IMR-90 (cell line): ENCODE measurements around the gene GRAMD1B. TPM values are rescaled to one million over a fixed set of nuclear protein-coding genes. Genes with fewer than 3 reads are reported as not detected.

Source experiments
- ATAC-seq: fragments of 200-7000 bp; cut with Tn5 transposase; 2 replicates; pipeline ENCODE4 v1.9.1; 2020; ENCODE audit warnings: low read depth, mild to moderate bottlenecking, moderate library complexity
- BruUV-seq: library from RNA; stranded (reverse); fragments of 400-500 nt; replicated peaks from 2 replicates; lab custom pipeline; 2021; lab: Mats Ljungman, UMichigan
- CTCF ChIA-PET: fragments of 300-600 bp; formaldehyde crosslinking; extraction: SDS; loops from one replicate; lab custom pipeline; 2021; ENCODE audit warnings: antibody characterized with exemption; lab: Yijun Ruan, JAX
- POLR2A ChIA-PET: fragments of 300-600 bp; sonication (Branson Sonifier 250); formaldehyde crosslinking; loops from one replicate; lab custom pipeline; 2022; ENCODE audit warnings: antibody characterized with exemption; ENCODE audit not compliant: unreplicated experiment; lab: Charles Lee
- DNase-seq: peaks from one replicate; pipeline ENCODE4 v3.0.0; 2013
- H2AFZ ChIP-seq: replicated peaks from 2 replicates; pipeline ENCODE3; 2013; ENCODE audit warnings: low read length, mild to moderate bottlenecking; ENCODE audit not compliant: poor library complexity
- H2AK5ac ChIP-seq: 2 replicates; pipeline ENCODE4 v1.6.1; 2013; ENCODE audit warnings: low read depth, low read length, inconsistent platforms
- H2AK9ac ChIP-seq: replicated peaks from 2 replicates; pipeline ENCODE3; 2013; ENCODE audit warnings: mild to moderate bottlenecking, low read depth, low read length, moderate library complexity; ENCODE audit not compliant: poor library complexity
- H2BK120ac ChIP-seq: 2 replicates; pipeline ENCODE4 v1.6.1; 2013; ENCODE audit warnings: low read depth, low read length, inconsistent platforms
- H2BK15ac ChIP-seq: 3 replicates; pipeline ENCODE4 v1.6.1; 2013; ENCODE audit warnings: low read depth, low read length, inconsistent platforms
- H2BK20ac ChIP-seq: 2 replicates; pipeline ENCODE4 v1.6.1; 2013; ENCODE audit warnings: low read depth, mild to moderate bottlenecking, inconsistent platforms, low read length, moderate library complexity
- H2BK5ac ChIP-seq: 2 replicates; pipeline ENCODE4 v1.6.1; 2013; ENCODE audit warnings: mild to moderate bottlenecking, low read depth, low read length, inconsistent platforms; ENCODE audit not compliant: poor library complexity, severe bottlenecking
- H3K14ac ChIP-seq: replicated peaks from 2 replicates; pipeline ENCODE4 v1.6.1; 2013; ENCODE audit warnings: low read depth, low read length, inconsistent platforms
- H3K18ac ChIP-seq: 2 replicates; pipeline ENCODE4 v1.6.1; 2013; ENCODE audit warnings: low read depth, low read length, control low read depth
- H3K23ac ChIP-seq: 2 replicates; pipeline ENCODE4 v1.6.1; 2013; ENCODE audit warnings: low read depth, low read length, inconsistent platforms
- H3K27ac ChIP-seq: 2 replicates; pipeline ENCODE4 v1.5.1; 2013; ENCODE audit warnings: mild to moderate bottlenecking, control low read depth, low read length; ENCODE audit not compliant: insufficient read depth
- H3K27me3 ChIP-seq: 2 replicates; pipeline ENCODE4 v1.6.1; 2013; ENCODE audit warnings: low read length; ENCODE audit not compliant: control insufficient read depth, insufficient read depth
- H3K36me3 ChIP-seq: 2 replicates; pipeline ENCODE4 v1.6.1; 2013; ENCODE audit warnings: low read length, mixed read lengths; ENCODE audit not compliant: control insufficient read depth, insufficient read depth
- H3K4ac ChIP-seq: 2 replicates; pipeline ENCODE4 v1.6.1; 2013; ENCODE audit warnings: low read depth, low read length, inconsistent platforms
- H3K4me1 ChIP-seq: 2 replicates; pipeline ENCODE4 v1.6.1; 2013; ENCODE audit warnings: low read length, mixed read lengths; ENCODE audit not compliant: control insufficient read depth, insufficient read depth
- H3K4me2 ChIP-seq: 2 replicates; pipeline ENCODE4 v1.6.1; 2013; ENCODE audit warnings: low read depth, mild to moderate bottlenecking, control low read depth, low read length, moderate library complexity
- H3K4me3 ChIP-seq: 2 replicates; pipeline ENCODE4 v1.5.1; 2013; ENCODE audit warnings: low read depth, mild to moderate bottlenecking, control low read depth, low read length, moderate library complexity; ENCODE audit not compliant: insufficient read depth
- H3K56ac ChIP-seq: 2 replicates; pipeline ENCODE4 v1.6.1; 2013; ENCODE audit warnings: low read length, inconsistent platforms; ENCODE audit not compliant: insufficient read depth; ENCODE audit errors: extremely low read depth
- H3K79me1 ChIP-seq, 2 experiments: 2 replicates each; pipeline ENCODE4 v1.6.1; 2013; ENCODE audit warnings: low read length in 2 of 2, inconsistent platforms in 1 of 2, low read depth in 1 of 2
- H3K9ac ChIP-seq: 2 replicates; pipeline ENCODE4 v1.6.1; 2013; ENCODE audit warnings: low read depth, low read length, control low read depth
- H3K9me1 ChIP-seq: 2 replicates; pipeline ENCODE4 v1.6.1; 2013; ENCODE audit warnings: low read length, inconsistent platforms; ENCODE audit not compliant: insufficient read depth
- H3K9me3 ChIP-seq: 2 replicates; pipeline ENCODE4 v1.6.1; 2013; ENCODE audit warnings: low read length; ENCODE audit not compliant: control insufficient read depth, insufficient read depth
- H4K20me1 ChIP-seq: 2 replicates; pipeline ENCODE4 v1.6.1; 2013; ENCODE audit warnings: low read length, inconsistent platforms; ENCODE audit not compliant: insufficient read depth
- H4K5ac ChIP-seq: 2 replicates; pipeline ENCODE4 v1.6.1; 2013; ENCODE audit warnings: mild to moderate bottlenecking, low read depth, low read length, control low read depth
- H4K8ac ChIP-seq, 2 experiments: 2 replicates each; pipeline ENCODE4 v1.6.1; 2013; ENCODE audit warnings: low read depth in 2 of 2, low read length in 2 of 2, control low read depth in 1 of 2, inconsistent platforms in 1 of 2
- H4K91ac ChIP-seq: 2 replicates; pipeline ENCODE4 v1.6.1; 2013; ENCODE audit warnings: low read depth, low read length, inconsistent platforms; ENCODE audit not compliant: insufficient read depth
- CEBPB ChIP-seq: IDR thresholded peaks from 2 replicates; pipeline ENCODE4 v1.6.1; 2012; ENCODE audit warnings: low read depth, low read length, improper control_type of control experiment
- FOS ChIP-seq: fragments of 150-350 bp; IDR thresholded peaks from 2 replicates; pipeline ENCODE4 v1.6.1; 2016; ENCODE audit warnings: low read depth, low read length
- MAFK ChIP-seq: IDR thresholded peaks from 2 replicates; pipeline ENCODE4 v1.6.1; 2012; ENCODE audit warnings: low read depth, low read length, improper control_type of control experiment
- MXI1 ChIP-seq: IDR thresholded peaks from 2 replicates; pipeline ENCODE4 v1.6.1; 2012; ENCODE audit warnings: low read depth, mild to moderate bottlenecking, low read length, moderate library complexity, borderline replicate concordance
- POLR2A ChIP-seq: IDR thresholded peaks from 2 replicates; pipeline ENCODE4 v1.6.1; 2012; ENCODE audit warnings: mild to moderate bottlenecking, low read depth, low read length
- RCOR1 ChIP-seq: IDR thresholded peaks from 2 replicates; pipeline ENCODE4 v1.6.1; 2012; ENCODE audit warnings: mild to moderate bottlenecking, low read length, improper control_type of control experiment; ENCODE audit not compliant: insufficient replicate concordance
- WGBS, 2 experiments: methylation state at CpG; one replicate each; pipeline versions ENCODE4 v1.1.5 to v1.1.7; 2013; ENCODE audit warnings: missing lambda C conversion rate in 2 of 2; ENCODE audit not compliant: insufficient read length in 1 of 2; ENCODE audit errors: extremely low coverage in 2 of 2; 5-methylcytosine and 5-hydroxymethylcytosine counted together
- dilution Hi-C: fragments of 300-500 bp; cut with HindIII; formaldehyde crosslinking; loops from one replicate; pipeline ENCODE4 v1.14.3; 2018; ENCODE audit warnings: low sequenced_read_pairs; ENCODE audit not compliant: unreplicated experiment
- in situ Hi-C: fragments of 300-500 bp; cut with MboI; formaldehyde crosslinking; loops from 3 replicates; pipeline ENCODE4 v1.14.3; 2019; ENCODE audit warnings: low sequenced_read_pairs, inconsistent platforms, mixed read lengths
- intact Hi-C: fragments of 100-400 bp; cut with micrococcal nuclease; formaldehyde crosslinking; loops from 2 replicates; pipeline ENCODE4 v1.10.0; 2022
- polyA plus RNA-seq, 3 experiments: library from polyadenylated mRNA; depleted of rRNA; stranded (reverse); fragments of >200 nt; gene quantifications; 2 replicates each; pipeline ENCODE4 v1.2.3, GENCODE V29; 2012; ENCODE audit warnings: low replicate concordance in 1 of 3
- total RNA-seq: library from RNA; depleted of rRNA; stranded (reverse); fragments of >200 nt; gene quantifications from 2 replicates; pipeline ENCODE4 v1.2.3, GENCODE V29; 2012

Gene GRAMD1B
- total and polyA plus RNA-seq, 2 of the 4 experiments (the other 2 are of a cell fraction), result 7.1 to 7.2 TPM

- Histone ChIP-seq H3K27me3 (no peaks in the 10 kb centered on the region), H4K20me1 (peaks cover 4% of the 10 kb centered on the region; the same call in 1 of the 2 replicates), H4K5ac (no peak overlapping the region), H2AFZ (no peak overlapping the region), H3K9me3 (no peaks in the 10 kb centered on the region), H2BK120ac (no peak overlapping the region), H4K91ac (no peak overlapping the region), H3K56ac (no peak overlapping the region), H3K36me3 (no peaks in the 10 kb centered on the region), H3K9me1 (peaks cover 7% of the 10 kb centered on the region), H2BK5ac (no peak overlapping the region), H3K9ac (no peak overlapping the region), H3K4me2 (no peak overlapping the region), H2BK20ac (no peak overlapping the region), H2BK15ac (no peak overlapping the region), H3K23ac (no peak overlapping the region), H3K4ac (no peak overlapping the region), H3K27ac (no peak overlapping the region), H3K79me1 (peaks cover 0 to 3% of the 10 kb centered on the region in 2 experiments; a peak in 1 of 4 replicates), H3K18ac (no peak overlapping the region), H3K14ac (no peak overlapping the region), H2AK9ac (no peak overlapping the region), H4K8ac (no peak overlapping the region), H3K4me1 (no peaks in the 10 kb centered on the region; the same call in 1 of the 2 replicates), H2AK5ac (no peak overlapping the region), H3K4me3 (no peak overlapping the region)
- ChIA-PET POLR2A (no interaction called here), CTCF (no interaction called here)
- intact Hi-C loops, result no loop called here
- no peak for DNase-seq
- BruUV-seq, result no TSS peak
- ATAC-seq, result no peak
- TF ChIP-seq CEBPB (no peak), POLR2A (no peak), FOS (no peak), RCOR1 (no peak), MAFK (no peak), MXI1 (no peak)
- no CpG with 5 or more reads among the region's 7 CpGs for WGBS, 2 experiments
- in situ Hi-C loops, result loop anchor here (5.0 kb wide), 1 partner anchor 123 kb away; no protein-coding TSS in a partner anchor
- dilution Hi-C loops, result no loop called here
Observed at GRCh38 chr11:123584737-123585136, 154.7 kb downstream of the GRAMD1B start.
